Activated CD4-positive, alpha-beta memory T cell treated with anti-CD3 and anti-CD28 coated beads, Interleukin-2, amount 10 ng/mL, durations not matched to agents 7 days and 5 days (primary cell): Measurements from ENCODE around the gene FLT4. TPM values are rescaled to one million over a fixed set of nuclear protein-coding genes. Genes with fewer than 3 reads are reported as not detected.

Source experiments
- CTCF ChIA-PET: fragments of 350-600 bp; sonication (Branson Sonifier 250); formaldehyde crosslinking; loops from one replicate; lab custom pipeline; 2021; ENCODE audit warnings: antibody characterized with exemption, inconsistent platforms; lab: Charles Lee
- POLR2A ChIA-PET: fragments of 350-600 bp; sonication (Branson Sonifier 250); formaldehyde crosslinking; loops from one replicate; lab custom pipeline; 2021; ENCODE audit warnings: antibody characterized with exemption; lab: Charles Lee
- DNase-seq: peaks from one replicate; pipeline ENCODE4 v3.0.0-alpha.2; 2020
- H3K27ac Mint-ChIP-seq: one replicate; pipeline ENCODE4 v1.8.0; 2021; ENCODE audit warnings: mild to moderate bottlenecking, mixed read lengths
- H3K27me3 Mint-ChIP-seq: one replicate; pipeline ENCODE4 v1.8.0; 2021; ENCODE audit warnings: mixed read lengths
- H3K36me3 Mint-ChIP-seq: one replicate; pipeline ENCODE4 v1.8.0; 2021; ENCODE audit warnings: low read depth, mixed read lengths
- H3K4me1 Mint-ChIP-seq: one replicate; pipeline ENCODE4 v1.8.0; 2021; ENCODE audit warnings: mixed read lengths
- H3K4me3 Mint-ChIP-seq: one replicate; pipeline ENCODE4 v1.8.0; 2021; ENCODE audit warnings: mild to moderate bottlenecking, mixed read lengths
- H3K9me3 Mint-ChIP-seq: one replicate; pipeline ENCODE4 v1.8.0; 2021; ENCODE audit warnings: mixed read lengths
- total RNA-seq, 2 experiments: library from RNA; stranded (reverse); gene quantifications; one replicate each; pipeline ENCODE4 v1.2.3, GENCODE V29; 2021

Gene FLT4
- total RNA-seq, 2 experiments from 2014 or later: 0.38 to 0.45 TPM

DNA sequence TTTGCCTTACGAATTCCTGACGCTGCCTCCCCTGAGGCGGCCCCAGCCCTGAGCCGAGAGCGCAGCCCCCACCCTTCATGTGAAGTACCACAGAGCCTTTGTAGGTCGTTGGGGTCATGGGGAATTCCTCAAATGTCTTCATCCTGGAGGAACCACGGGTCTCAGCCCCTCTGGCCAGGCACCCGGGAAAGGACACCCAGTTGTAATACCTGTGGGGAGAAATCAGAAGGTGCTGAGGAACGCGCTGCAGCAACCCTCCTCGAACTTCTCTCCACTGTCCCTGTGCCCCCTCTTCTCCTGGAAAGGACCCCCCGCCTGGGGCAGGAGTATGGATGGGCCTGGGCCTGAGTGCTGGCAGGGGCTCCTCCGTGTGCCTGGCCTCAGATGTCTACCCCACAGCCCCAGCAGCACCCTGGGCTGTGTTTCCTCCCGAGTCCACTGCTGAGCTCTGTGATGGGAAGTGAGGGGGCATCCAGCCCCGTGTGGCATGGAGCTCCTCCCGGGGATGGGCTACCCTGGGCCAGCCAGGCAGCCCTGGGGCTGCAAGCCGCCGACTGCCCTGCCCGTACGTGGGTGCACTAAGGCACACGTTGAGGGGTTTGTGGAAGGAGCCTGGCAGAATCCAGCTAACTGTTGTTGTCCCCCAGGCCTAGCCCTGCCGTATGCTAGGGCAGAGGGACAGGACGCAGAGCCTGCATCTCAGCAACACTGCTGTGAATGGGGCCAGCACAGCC lies 39.4 kb downstream of the FLT4 start:
- Mint-ChIP-seq H3K27me3 (no peaks in the 10 kb centered on the region), H3K27ac (no peak overlapping the region), H3K4me1 (no peaks in the 10 kb centered on the region), H3K36me3 (no peaks in the 10 kb centered on the region), H3K9me3 (no peaks in the 10 kb centered on the region), H3K4me3 (no peak overlapping the region)
- DNase-seq: no peak
- CTCF ChIA-PET: no interaction called here
- POLR2A ChIA-PET: no interaction called here

DNA sequence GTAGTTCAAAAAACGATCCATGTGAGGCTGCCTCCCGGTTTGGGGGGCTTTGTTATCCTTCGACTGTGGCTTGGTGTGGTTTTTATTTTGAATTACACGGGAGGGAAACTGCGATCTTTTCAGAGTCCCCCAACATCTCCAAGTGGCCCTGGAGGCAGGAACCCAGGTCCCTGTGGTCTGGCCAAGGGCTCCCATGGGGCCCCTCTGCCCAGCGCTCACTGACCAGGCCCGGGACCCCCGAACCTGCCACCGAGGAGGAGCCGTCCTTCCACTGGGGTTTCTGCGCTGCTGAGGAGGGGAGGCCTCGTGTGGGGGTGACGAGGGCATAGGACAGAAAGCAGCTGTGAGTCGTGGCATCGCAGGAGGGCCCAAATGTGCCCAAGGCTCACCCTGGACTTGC lies 40.0 kb downstream of the FLT4 start:
- Mint-ChIP-seq H3K36me3 (no peaks in the 10 kb centered on the region), H3K4me3 (no peak overlapping the region), H3K9me3 (no peaks in the 10 kb centered on the region), H3K4me1 (no peaks in the 10 kb centered on the region), H3K27ac (no peak overlapping the region), H3K27me3 (no peaks in the 10 kb centered on the region)
- no peak for DNase-seq
- POLR2A ChIA-PET: no interaction called here
- CTCF ChIA-PET: no interaction called here

GRCh38 chr5:180608572-180609310 lies 40.7 kb downstream of the FLT4 start:
- Mint-ChIP-seq H3K9me3 (no peaks in the 10 kb centered on the region), H3K27ac (no peak overlapping the region), H3K4me1 (no peaks in the 10 kb centered on the region), H3K27me3 (no peaks in the 10 kb centered on the region), H3K4me3 (no peak overlapping the region), H3K36me3 (no peaks in the 10 kb centered on the region)
- CTCF ChIA-PET: no interaction called here
- POLR2A ChIA-PET: no interaction called here
- DNase-seq: no peak

DNA sequence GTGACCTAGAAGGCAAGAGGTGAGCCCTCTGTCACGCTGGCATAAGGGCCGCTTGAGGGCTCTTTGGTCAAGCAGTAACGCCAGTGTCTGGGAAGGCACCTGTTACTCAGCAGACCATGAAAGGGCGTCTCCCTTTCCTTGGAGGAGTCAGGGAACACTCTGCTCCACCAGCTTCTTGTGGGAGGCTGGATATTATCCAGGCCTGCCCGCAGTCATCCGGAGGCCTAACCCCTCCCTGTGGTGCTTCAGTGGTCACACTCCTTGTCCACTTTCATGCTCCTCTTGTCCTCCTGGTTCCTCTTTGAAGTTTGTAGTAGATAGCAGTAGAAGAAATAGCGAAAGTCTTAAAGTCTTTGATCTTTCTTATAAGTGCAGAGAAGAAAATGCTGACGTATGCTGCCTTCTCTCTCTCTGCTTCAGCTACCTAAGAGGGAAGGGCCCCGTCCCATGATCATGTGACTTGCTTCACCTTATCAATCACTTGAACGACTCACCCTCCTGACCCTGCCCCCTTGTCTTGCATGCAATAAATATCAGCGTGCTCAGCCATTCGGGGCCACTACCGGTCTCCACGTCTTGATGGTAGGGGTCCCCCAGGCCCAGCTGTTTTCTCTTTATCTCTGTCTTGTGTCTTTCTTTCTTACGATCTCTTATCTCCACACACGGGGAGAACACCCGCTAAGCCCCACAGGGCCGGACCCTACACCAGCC lies 41.4 kb downstream of the FLT4 start:
- H3K9me3 Mint-ChIP-seq: no peaks in the 10 kb centered on the region
- no peaks in the 10 kb centered on the region for H3K4me1 Mint-ChIP-seq
- H3K27me3 Mint-ChIP-seq: no peaks in the 10 kb centered on the region
- ChIA-PET POLR2A (no interaction called here), CTCF (interaction anchor here (1.9 kb wide), 1 partner anchor 11 kb away, joined by 5 read pairs; no protein-coding TSS in a partner anchor)
- no peaks in the 10 kb centered on the region for H3K36me3 Mint-ChIP-seq
- H3K4me3 Mint-ChIP-seq: no peak overlapping the region
- DNase-seq: no peak
- H3K27ac Mint-ChIP-seq: no peak overlapping the region

- CTCF ChIA-PET: interaction anchor here (0.7 to 2.2 kb wide), 7 partner anchors 13 to 313 kb away, joined by 3 to 10 read pairs (median 4); no protein-coding TSS in a partner anchor
- no peak overlapping the region for H3K4me3 Mint-ChIP-seq
- no peak overlapping the region for H3K27ac Mint-ChIP-seq
- H3K9me3 Mint-ChIP-seq: no peaks in the 10 kb centered on the region
- DNase-seq: no peak
- H3K27me3 Mint-ChIP-seq: no peaks in the 10 kb centered on the region
- POLR2A ChIA-PET: no interaction called here
- no peaks in the 10 kb centered on the region for H3K36me3 Mint-ChIP-seq
- H3K4me1 Mint-ChIP-seq: no peaks in the 10 kb centered on the region
Measured at GRCh38 chr5:180606215-180606785, 43.1 kb downstream of the FLT4 start.

GRCh38 chr5:180605554-180606214 lies 43.7 kb downstream of the FLT4 start:
- peak; percentile 65 for DNase-seq
- H3K27ac Mint-ChIP-seq: no peak overlapping the region
- H3K36me3 Mint-ChIP-seq: no peaks in the 10 kb centered on the region
- H3K9me3 Mint-ChIP-seq: no peaks in the 10 kb centered on the region
- no peaks in the 10 kb centered on the region for H3K4me1 Mint-ChIP-seq
- ChIA-PET POLR2A (no interaction called here), CTCF (interaction anchor here (0.9 to 2.2 kb wide), 6 partner anchors 13 to 313 kb away, joined by 3 to 10 read pairs (median 4); no protein-coding TSS in a partner anchor)
- no peaks in the 10 kb centered on the region for H3K27me3 Mint-ChIP-seq
- H3K4me3 Mint-ChIP-seq: no peak overlapping the region

DNA sequence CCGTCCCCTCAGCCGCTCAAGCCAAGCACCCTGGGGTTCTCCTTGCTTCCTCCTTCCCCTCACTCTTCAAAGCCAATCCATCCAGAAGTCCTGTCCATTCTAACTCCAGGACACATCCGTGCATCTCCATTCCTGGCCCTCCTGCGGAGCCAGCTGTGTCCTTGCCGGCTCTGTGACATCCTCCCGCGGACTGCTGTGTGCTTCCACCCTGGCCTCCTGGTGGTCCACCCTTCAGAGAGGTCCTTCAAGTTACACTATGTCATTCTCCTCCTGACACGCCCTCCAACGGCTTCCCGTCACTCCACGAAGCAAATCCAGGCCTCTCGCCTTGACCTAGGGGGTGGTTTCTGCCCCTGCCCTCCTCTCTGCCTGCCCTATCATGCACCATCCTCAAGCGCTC lies 45.1 kb downstream of the FLT4 start:
- no peak for DNase-seq
- H3K27ac Mint-ChIP-seq: no peak overlapping the region
- CTCF ChIA-PET: no interaction called here

DNA sequence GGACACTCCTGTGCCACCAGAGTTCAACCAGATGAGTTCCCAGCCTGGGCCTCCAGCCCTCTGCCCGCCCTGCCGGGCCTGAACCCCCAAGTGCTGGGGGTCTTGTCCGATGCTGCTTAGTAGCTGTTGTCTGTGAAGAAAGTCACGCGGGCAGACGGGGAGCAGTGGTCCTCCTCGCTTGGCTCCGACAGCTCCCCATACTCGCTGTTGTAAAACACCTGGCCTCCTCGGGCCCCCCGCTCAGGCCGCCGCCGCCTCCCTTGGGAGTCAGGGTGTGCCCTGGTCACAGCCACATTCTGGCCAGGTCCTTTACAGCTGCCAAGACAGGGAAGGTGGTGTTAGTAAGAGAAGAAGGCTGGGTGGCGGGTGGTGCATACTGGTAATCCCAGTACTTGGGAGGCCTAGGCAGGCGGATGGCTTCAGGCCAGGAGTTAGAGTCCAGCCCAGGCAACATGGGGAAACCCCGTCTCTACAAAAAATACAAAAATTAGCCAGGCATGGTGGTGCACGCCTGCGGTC lies 46.3 kb downstream of the FLT4 start:
- Mint-ChIP-seq H3K36me3 (no peaks in the 10 kb centered on the region), H3K4me1 (no peaks in the 10 kb centered on the region), H3K4me3 (no peak overlapping the region), H3K27ac (no peak overlapping the region), H3K9me3 (no peaks in the 10 kb centered on the region), H3K27me3 (no peaks in the 10 kb centered on the region)
- POLR2A ChIA-PET: no interaction called here
- CTCF ChIA-PET: no interaction called here
- DNase-seq: no peak

More for the DNA sequence above, 45.1 kb downstream of the FLT4 start:
- POLR2A ChIA-PET: no interaction called here
- Mint-ChIP-seq H3K4me1 (no peaks in the 10 kb centered on the region), H3K36me3 (no peaks in the 10 kb centered on the region), H3K4me3 (no peak overlapping the region), H3K27me3 (no peaks in the 10 kb centered on the region), H3K9me3 (no peaks in the 10 kb centered on the region)

- no peak for DNase-seq
- Mint-ChIP-seq H3K27ac (no peak overlapping the region), H3K9me3 (no peaks in the 10 kb centered on the region), H3K4me3 (no peak overlapping the region), H3K4me1 (no peaks in the 10 kb centered on the region), H3K27me3 (no peaks in the 10 kb centered on the region), H3K36me3 (no peaks in the 10 kb centered on the region)
- ChIA-PET CTCF (no interaction called here), POLR2A (no interaction called here)
Measured at GRCh38 chr5:180602481-180603075, 46.8 kb downstream of the FLT4 start.

DNA sequence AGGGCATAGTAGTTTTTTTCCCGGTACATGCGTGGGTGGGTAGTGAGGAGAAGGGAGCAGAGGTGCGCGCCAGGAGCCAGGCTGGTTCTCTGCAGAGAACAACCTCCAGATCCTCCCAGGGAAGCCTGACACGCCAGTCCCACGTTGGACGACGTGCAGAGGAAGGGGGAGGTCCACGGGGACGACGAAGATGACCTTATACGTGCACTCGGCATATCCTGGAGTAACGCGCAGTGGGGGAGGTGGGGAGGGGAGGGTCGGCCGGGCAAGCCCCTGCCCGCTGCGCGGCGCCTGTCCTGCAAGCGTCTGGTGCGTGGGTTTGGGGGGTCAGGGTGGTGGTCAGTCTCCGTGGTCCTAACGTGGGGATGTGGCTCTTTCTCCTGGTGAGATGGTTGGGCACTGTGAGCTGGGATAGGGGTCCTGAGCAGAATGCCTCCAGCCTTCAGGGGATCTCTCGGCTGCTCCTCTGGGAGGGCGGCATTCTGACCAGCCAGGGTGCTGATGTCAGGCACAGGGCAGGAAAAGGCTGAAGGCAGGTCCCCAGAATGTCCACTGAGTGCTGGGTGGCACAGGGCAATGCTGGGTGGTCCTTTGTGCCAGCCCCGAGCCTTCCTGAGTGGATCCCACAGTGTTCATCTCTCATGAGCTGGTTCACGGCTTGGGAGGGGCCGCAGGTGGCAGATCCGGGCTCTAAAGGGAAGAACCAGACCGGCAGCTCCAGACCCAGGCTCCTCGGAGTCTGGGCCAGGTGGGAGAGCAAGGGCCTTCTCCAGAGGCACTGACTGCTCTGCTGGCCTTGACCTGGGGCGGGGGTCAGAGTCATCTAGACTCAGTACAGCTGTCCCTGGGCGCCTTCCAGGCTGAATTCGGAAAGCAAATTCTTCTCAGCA lies 47.6 kb downstream of the FLT4 start:
- Mint-ChIP-seq H3K27me3 (no peaks in the 10 kb centered on the region), H3K36me3 (no peaks in the 10 kb centered on the region), H3K9me3 (no peaks in the 10 kb centered on the region), H3K27ac (no peak overlapping the region), H3K4me1 (no peaks in the 10 kb centered on the region), H3K4me3 (no peak overlapping the region)
- ChIA-PET CTCF (no interaction called here), POLR2A (no interaction called here)
- no peak for DNase-seq

GRCh38 chr5:180600554-180601041 lies 48.8 kb downstream of the FLT4 start:
- ChIA-PET CTCF (interaction anchor here (0.7 kb wide), 1 partner anchor 272 kb away, joined by 6 read pairs; no protein-coding TSS in a partner anchor), POLR2A (no interaction called here)
- Mint-ChIP-seq H3K4me3 (no peak overlapping the region), H3K27me3 (no peaks in the 10 kb centered on the region), H3K9me3 (no peaks in the 10 kb centered on the region), H3K36me3 (no peaks in the 10 kb centered on the region), H3K4me1 (no peaks in the 10 kb centered on the region), H3K27ac (no peak overlapping the region)
- DNase-seq: no peak
